GM23248 (cell line): Measurements from ENCODE around the gene YPEL1.

Source experiments
- EZH2 ChIP-seq: fragments of 200-600 bp; sonication (generic); IDR thresholded peaks from 2 replicates; pipeline ENCODE4 v1.6.1; 2018; ENCODE audit warnings: antibody characterized with exemption, mild to moderate bottlenecking; ENCODE audit not compliant: insufficient read depth, poor library complexity, severe bottlenecking
- EZH2phosphoT487 ChIP-seq: fragments of 200-600 bp; sonication (generic); IDR thresholded peaks from 2 replicates; pipeline ENCODE4 v1.6.1; 2018; ENCODE audit warnings: antibody characterized with exemption, moderate library complexity, mild to moderate bottlenecking, low read depth; ENCODE audit not compliant: insufficient read depth

DNA sequence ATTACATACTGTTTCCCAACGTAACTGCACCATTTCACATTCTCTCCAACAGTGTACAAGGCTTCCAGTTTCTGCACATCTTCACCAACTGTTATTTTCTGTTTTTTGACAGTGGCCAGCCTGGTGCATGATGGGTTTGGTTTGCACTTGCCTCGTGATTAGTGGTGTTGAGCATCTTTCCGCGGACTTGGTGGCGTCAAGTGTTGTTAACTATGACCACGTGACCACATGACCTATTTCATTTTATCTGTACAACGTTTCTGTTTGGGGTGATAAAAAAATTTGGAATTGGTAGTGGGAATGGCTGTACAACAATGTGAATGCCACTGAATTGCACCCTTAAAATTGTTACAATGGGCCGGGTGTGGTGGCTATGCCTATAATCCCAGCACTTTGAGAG lies 2.5 kb upstream of the YPEL1 start:
- no peak for TF ChIP-seq EZH2phosphoT487
- TF ChIP-seq EZH2 = no peak
